Myocyte (in vitro differentiated cells): ENCODE data around the gene SFT2D3. TPM values are rescaled to one million over a fixed set of nuclear protein-coding genes. Genes with fewer than 3 reads are reported as not detected.

ENCODE experiments used
- DNase-seq: peaks from one replicate; pipeline ENCODE4 v3.0.0-alpha.2; 2012; ENCODE audit warnings: low read depth
- total RNA-seq: library from RNA; depleted of rRNA; stranded (reverse); fragments of >200 nt; gene quantifications from 2 replicates; pipeline ENCODE4 v1.2.3, GENCODE V29; 2014

SFT2D3 gene
- total RNA-seq, 1 donor from 2014 or later: 8.3 TPM

- no peak for DNase-seq
Measured at GRCh38 chr2:127664065-127664894, 37.0 kb upstream of the SFT2D3 start.

- DNase-seq: no peak
Measured at GRCh38 chr2:127664895-127665225, 36.4 kb upstream of the SFT2D3 start.

- DNase-seq: no peak
Measured at GRCh38 chr2:127665267-127665893, 35.9 kb upstream of the SFT2D3 start.

GRCh38 chr2:127669056-127669455 is 32.2 kb upstream of the SFT2D3 start:
- no peak for DNase-seq

GRCh38 chr2:127670055-127670956 is 31.0 kb upstream of the SFT2D3 start:
- no peak for DNase-seq

GRCh38 chr2:127670957-127671290 is 30.4 kb upstream of the SFT2D3 start:
- no peak for DNase-seq

- DNase-seq: peak; percentile 43
Measured at GRCh38 chr2:127671557-127672302, 29.6 kb upstream of the SFT2D3 start.

- DNase-seq: no peak
Measured at GRCh38 chr2:127672341-127673224, 28.7 kb upstream of the SFT2D3 start.

- no peak for DNase-seq
Measured at GRCh38 chr2:127673291-127674069, 27.8 kb upstream of the SFT2D3 start.

- DNase-seq: peak; percentile 47
Measured at GRCh38 chr2:127674241-127675209, 26.8 kb upstream of the SFT2D3 start.

- DNase-seq: peak; percentile 73
Measured at GRCh38 chr2:127675331-127676261, 25.7 kb upstream of the SFT2D3 start, which contains the start of gene LIMS2. Gene LIMS2 (minus strand): TSS chr2:127675530. CDS start chr2:127675024, 506 bp downstream.

- no peak for DNase-seq
Measured at GRCh38 chr2:127676906-127677305, 24.4 kb upstream of the SFT2D3 start.

- no peak for DNase-seq
Measured at GRCh38 chr2:127678531-127678930, 22.8 kb upstream of the SFT2D3 start.

- DNase-seq: no peak
Measured at GRCh38 chr2:127678991-127679390, 22.3 kb upstream of the SFT2D3 start.

GRCh38 chr2:127679680-127680361 is 21.5 kb upstream of the SFT2D3 start:
- no peak for DNase-seq

GRCh38 chr2:127680706-127681287 is 20.5 kb upstream of the SFT2D3 start:
- DNase-seq: no peak
